GM12878 (cell line): ENCODE results near the gene GARS1. TPM values are rescaled to one million over a fixed set of nuclear protein-coding genes. Genes with fewer than 3 reads are reported as not detected.

Experiments
- ATAC-seq: fragments of 200-7000 bp; cut with Tn5 transposase; 3 replicates; pipeline ENCODE4 v1.9.1; 2020; ENCODE audit warnings: mild to moderate bottlenecking, moderate library complexity
- BruUV-seq: library from RNA; stranded (reverse); fragments of 400-500 nt; replicated peaks from 2 replicates; lab custom pipeline; 2021; lab: Mats Ljungman, UMichigan
- CTCF ChIA-PET: fragments of 300-600 bp; sonication (Branson Sonifier 250); formaldehyde crosslinking; extraction: SDS; loops from one replicate; lab custom pipeline; 2021; ENCODE audit warnings: inconsistent platforms; lab: Yijun Ruan, JAX
- POLR2A ChIA-PET: fragments of 350-600 bp; formaldehyde crosslinking; extraction: SDS; loops from one replicate; lab custom pipeline; 2021; ENCODE audit warnings: inconsistent platforms; lab: Charles Lee
- RAD21 ChIA-PET: fragments of 300-600 bp; sonication (Branson Sonifier 250); formaldehyde crosslinking; loops from one replicate; lab custom pipeline; 2023; ENCODE audit warnings: antibody characterized with exemption; ENCODE audit not compliant: unreplicated experiment; lab: Charles Lee
- SMC1A ChIA-PET: fragments of 300-600 bp; sonication (Branson Sonifier 250); formaldehyde crosslinking; loops from one replicate; lab custom pipeline; 2023; ENCODE audit not compliant: unreplicated experiment, uncharacterized antibody; lab: Charles Lee
- DNase-seq: peaks from one replicate; pipeline ENCODE4 v3.0.0-alpha.2; 2011; ENCODE audit warnings: low read depth, low spot score
- FAIRE-seq: peaks from 3 replicates; lab custom pipeline; 2011; peaks lifted over from hg19 to GRCh38; lab: Jason Lieb, UNC
- H2AFZ ChIP-seq: 2 replicates; pipeline ENCODE4 v1.6.0; 2011; ENCODE audit warnings: low read depth, low read length, control low read depth; ENCODE audit not compliant: control insufficient read depth
- H3K27ac ChIP-seq: 2 replicates; pipeline ENCODE4 v1.5.1; 2011; ENCODE audit warnings: control low read depth; ENCODE audit not compliant: control insufficient read depth, insufficient read depth
- H3K27me3 ChIP-seq, 2 experiments: replicated peaks in 1 of 2; 2 replicates each; pipeline versions ENCODE4 v1.6.0 to v1.6.1; 2011; ENCODE audit warnings: low read length in 1 of 2; ENCODE audit not compliant: control insufficient read depth in 2 of 2, insufficient read depth in 2 of 2
- H3K36me3 ChIP-seq, 2 experiments: 2 replicates each; pipeline ENCODE4 v1.5.1; 2011; ENCODE audit warnings: low read length in 1 of 2; ENCODE audit not compliant: control insufficient read depth in 2 of 2, insufficient read depth in 2 of 2
- H3K4me1 ChIP-seq: 2 replicates; pipeline ENCODE4 v1.6.1; 2011; ENCODE audit warnings: mild to moderate bottlenecking, low read length, moderate library complexity, mixed read lengths; ENCODE audit not compliant: control insufficient read depth, insufficient read depth
- H3K4me2 ChIP-seq: 2 replicates; pipeline ENCODE4 v1.6.0; 2011; ENCODE audit warnings: control low read depth; ENCODE audit not compliant: control insufficient read depth, insufficient read depth
- H3K4me3 ChIP-seq: fragments of 200-600 bp; sonication (generic); 2 replicates; pipeline ENCODE4 v1.5.1; 2016
- H3K79me2 ChIP-seq: 2 replicates; pipeline ENCODE4 v1.6.0; 2011; ENCODE audit warnings: low read length; ENCODE audit not compliant: control insufficient read depth, insufficient read depth
- H3K9ac ChIP-seq: 2 replicates; pipeline ENCODE4 v1.8.0; 2011; ENCODE audit warnings: low read length, control low read depth, mixed read lengths; ENCODE audit not compliant: control insufficient read depth, insufficient read depth
- H3K9me3 ChIP-seq: replicated peaks from 3 replicates; pipeline ENCODE4 v1.5.1; 2011; ENCODE audit warnings: mild to moderate bottlenecking, low read length; ENCODE audit not compliant: control insufficient read depth, insufficient read depth
- H4K20me1 ChIP-seq: 2 replicates; pipeline ENCODE4 v1.6.0; 2011; ENCODE audit not compliant: control insufficient read depth, insufficient read depth
- HDGF ChIP-seq: fragments of 450-650 bp; IDR thresholded peaks from 2 replicates; pipeline ENCODE4 v1.6.1; 2016; ENCODE audit warnings: antibody characterized with exemption
- IRF4 ChIP-seq: IDR thresholded peaks from 2 replicates; pipeline ENCODE4 v1.6.1; 2011; ENCODE audit warnings: low read depth, low read length
- RAD21 ChIP-seq: IDR thresholded peaks from 2 replicates; pipeline ENCODE4 v1.6.1; 2011; ENCODE audit warnings: mild to moderate bottlenecking, low read depth, low read length, moderate library complexity; ENCODE audit not compliant: insufficient read depth
- RUNX3 ChIP-seq: IDR thresholded peaks from 2 replicates; pipeline ENCODE4 v1.6.1; 2012; ENCODE audit warnings: low read length, inconsistent platforms
- SMARCA5 ChIP-seq: fragments of 450-650 bp; IDR thresholded peaks from 2 replicates; pipeline ENCODE4 v1.6.1; 2017; ENCODE audit warnings: mild to moderate bottlenecking
- SMC3 ChIP-seq: IDR thresholded peaks from 2 replicates; pipeline ENCODE4 v1.6.1; 2011; ENCODE audit warnings: low read length, improper control_type of control experiment, borderline replicate concordance
- WRNIP1 ChIP-seq: IDR thresholded peaks from 2 replicates; pipeline ENCODE4 v1.6.1; 2011; ENCODE audit warnings: low read depth, low read length, improper control_type of control experiment, borderline replicate concordance
- ZNF207 ChIP-seq: fragments of 450-650 bp; IDR thresholded peaks from 2 replicates; pipeline ENCODE4 v1.6.1; 2014; ENCODE audit warnings: antibody characterized with exemption, mild to moderate bottlenecking, borderline replicate concordance
- WGBS: methylation state at CpG from one replicate; pipeline ENCODE4 v1.1.6; 2016; ENCODE audit warnings: low lambda C conversion rate; ENCODE audit not compliant: insufficient replicate concordance, insufficient coverage; ENCODE audit errors: missing lambda C conversion rate; 5-methylcytosine and 5-hydroxymethylcytosine counted together
- in situ Hi-C: fragments of 300-500 bp; cut with MboI; formaldehyde crosslinking; loops from 9 replicates; pipeline ENCODE4 v1.14.3; 2018; ENCODE audit warnings: mixed read lengths
- intact Hi-C: fragments of 100-400 bp; cut with micrococcal nuclease; formaldehyde crosslinking; loops from one replicate; pipeline ENCODE4 v1.14.2; 2022; ENCODE audit not compliant: unreplicated experiment
- polyA plus RNA-seq, 11 experiments: library from polyadenylated mRNA; depleted of rRNA in 4 of 11; unstranded in 6 of 11; stranded (reverse) in 5 of 11; fragments of >200 nt; fragmentation: Nextera tagmentation in 4 of 11; fragmentation: Illumina TruSeq in 1 of 11; extraction: Ambion mirVana in 4 of 11; extraction: Trizol in 1 of 11; gene quantifications; 1 replicate in 1 of 11; 2 replicates in 10 of 11; pipeline versions ENCODE4 v1.2.1 to v1.2.3, GENCODE V29; 2011 to 2016; ENCODE audit warnings: inconsistent platforms in 2 of 11, missing spikeins in 2 of 11, low read depth in 1 of 11
- total RNA-seq, 4 experiments: library from RNA; depleted of rRNA in 3 of 4; stranded (reverse); fragments of >200 nt in 3 of 4; fragmentation: Illumina TruSeq in 1 of 4; extraction: Trizol in 1 of 4; gene quantifications; 2 replicates each; pipeline versions ENCODE4 v1.2.1 to v1.2.3, GENCODE V29; 2013 to 2021
- TF ChIP-seq, protein P1 (sequence below), 3 experiments: IDR thresholded peaks in 2 of 3; conservative IDR thresholded peaks in 1 of 3; 2 replicates each; pipeline ENCODE4 v1.5.1; 2011; ENCODE audit warnings: low read depth in 3 of 3, low read length in 3 of 3, mild to moderate bottlenecking in 3 of 3, control low read depth in 2 of 3, moderate library complexity in 2 of 3, inconsistent platforms in 1 of 3, mixed read lengths in 1 of 3; ENCODE audit not compliant: control insufficient read depth in 2 of 3, insufficient read depth in 1 of 3; ENCODE audit errors: extremely low read depth in 1 of 3

The GARS1 gene
- total and polyA plus RNA-seq, 10 of the 15 experiments (the other 5 are each of a cell fraction or from before 2014, with no cell fraction given), result 120 to 361 (median 187) TPM

DNA sequence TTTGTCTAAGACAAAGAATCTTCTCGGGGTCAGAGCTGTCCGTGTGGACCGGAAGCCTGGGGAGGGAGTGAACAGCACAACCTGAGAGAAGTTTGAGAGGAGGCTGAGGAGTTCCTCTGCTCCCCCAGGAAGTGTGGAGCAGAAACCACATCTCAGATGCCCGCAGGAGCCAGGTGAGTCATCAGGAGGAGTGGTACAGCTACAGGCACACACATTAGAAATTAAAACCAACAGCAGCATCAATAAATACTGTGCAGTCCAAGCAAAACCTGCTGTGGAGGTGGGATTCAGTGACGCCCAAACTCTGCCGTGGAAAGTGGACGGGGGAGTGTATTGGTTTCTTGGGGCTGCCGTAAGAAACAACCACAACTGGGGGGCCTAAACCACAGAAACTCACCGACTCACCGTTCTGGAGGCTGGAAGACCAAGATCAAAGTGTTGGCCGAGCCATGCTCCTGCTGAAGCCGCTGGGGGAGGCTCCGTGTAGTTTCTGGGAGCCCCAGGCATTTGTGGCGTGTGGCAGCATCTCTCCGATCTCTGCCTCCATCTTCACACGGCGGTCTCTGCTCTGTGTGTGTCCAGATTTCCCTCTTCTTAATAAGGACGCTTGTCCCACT lies 31.2 kb upstream of the GARS1 start:
- FAIRE-seq (no peak), ATAC-seq (no peak), DNase-seq (no peak)
- H4K20me1 ChIP-seq, result no peaks in the 10 kb centered on the region
- H3K4me3 ChIP-seq, result no peak overlapping the region
- H3K27ac ChIP-seq, result no peak overlapping the region
- ChIA-PET RAD21 (interaction anchor here (0.8 to 5.0 kb wide), 12 partner anchors 13 to 489 kb away, joined by 3 to 78 read pairs (median 4); partner anchors contain the start of genes GGCT and NOD1), SMC1A (interaction anchor here (0.5 to 5.6 kb wide), 16 partner anchors 12 to 967 kb away, joined by 3 to 96 read pairs (median 4); partner anchors contain the start of gene GARS1), POLR2A (interaction anchor here (1.2 kb wide), 1 partner anchor 287 kb away, joined by 5 read pairs; no protein-coding TSS in a partner anchor), CTCF (interaction anchor here (0.6 to 7.7 kb wide), 35 partner anchors 11 to 604 kb away, joined by 3 to 119 read pairs (median 5); no protein-coding TSS in a partner anchor)
- no peaks in the 10 kb centered on the region for H3K79me2 ChIP-seq
- no TSS peak for BruUV-seq
- no peak overlapping the region for H2AFZ ChIP-seq
- intact Hi-C loops (loop anchor here (5.0 to 10.0 kb wide), 2 partner anchors 151 to 499 kb away; no protein-coding TSS in a partner anchor), in situ Hi-C loops (loop anchor here (5.0 kb wide), 1 partner anchor 401 kb away; no protein-coding TSS in a partner anchor)
- H3K4me2 ChIP-seq, result no peak overlapping the region
- no peaks in the 10 kb centered on the region for H3K4me1 ChIP-seq
- no peaks in the 10 kb centered on the region for H3K27me3 ChIP-seq
- H3K36me3 ChIP-seq, result peaks cover 0 to 12% of the 10 kb centered on the region in 2 experiments
- no peak overlapping the region for H3K9ac ChIP-seq
- H3K9me3 ChIP-seq, result no peaks in the 10 kb centered on the region
- 92% methylated on average over 18 of the region's 18 CpGs for WGBS
- TF ChIP-seq ZNF207 (no peak), RUNX3 (0 out of 2 replicates have a peak, but pooled peaks have one; percentile 18)

DNA sequence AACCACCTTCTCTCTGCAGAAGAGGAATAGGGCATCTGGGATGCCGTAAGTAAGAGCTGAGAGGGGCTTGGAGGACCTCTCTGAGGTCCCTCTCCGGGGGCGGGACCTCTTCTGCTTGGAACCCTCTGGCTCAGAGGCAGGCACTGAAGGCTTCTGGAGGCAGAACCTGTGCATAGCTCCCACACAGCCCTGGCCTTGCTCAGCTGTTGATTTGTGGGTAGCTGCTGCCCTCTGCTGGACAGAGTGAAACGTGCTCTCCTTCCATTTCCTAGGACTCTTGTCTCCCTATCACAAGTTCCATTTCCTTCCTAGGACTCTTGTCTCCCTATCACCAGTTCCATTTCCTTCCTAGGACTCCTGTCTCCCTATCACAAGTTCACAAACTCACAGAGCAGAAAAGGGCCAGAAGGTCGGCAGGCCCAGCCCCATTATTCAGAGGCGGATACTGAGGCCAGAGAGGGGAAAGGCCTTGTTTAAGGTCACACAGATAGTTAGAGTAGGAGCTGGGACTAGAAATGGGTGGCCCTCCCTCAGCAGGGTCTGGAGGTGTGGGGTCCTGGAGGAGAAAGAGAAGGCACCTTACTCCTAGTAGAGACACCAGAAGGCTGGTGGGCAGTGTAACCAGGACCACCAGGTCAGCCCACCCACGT lies 30.3 kb upstream of the GARS1 start:
- Histone ChIP-seq H3K4me3 (no peak overlapping the region), H3K27ac (no peak overlapping the region), H3K27me3 (no peaks in the 10 kb centered on the region), H3K79me2 (no peaks in the 10 kb centered on the region), H3K9ac (no peak overlapping the region), H2AFZ (no peak overlapping the region), H3K36me3 (peaks cover 0 to 8% of the 10 kb centered on the region in 2 experiments), H3K4me1 (no peaks in the 10 kb centered on the region), H3K4me2 (no peak overlapping the region), H3K9me3 (no peaks in the 10 kb centered on the region), H4K20me1 (no peaks in the 10 kb centered on the region)
- RAD21 ChIA-PET, result interaction anchor here (0.7 to 5.0 kb wide), 19 partner anchors 9 to 490 kb away, joined by 3 to 78 read pairs (median 4); partner anchors contain the start of genes GGCT, NOD1 and ZNRF2
- intact Hi-C loops (loop anchor here (1.0 to 10.0 kb wide), 5 partner anchors 54 to 500 kb away; no protein-coding TSS in a partner anchor), in situ Hi-C loops (loop anchor here (5.0 kb wide), 1 partner anchor 402 kb away; no protein-coding TSS in a partner anchor)
- DNase-seq (peak; percentile 30), ATAC-seq (peak; percentile 100), FAIRE-seq (peak; percentile 92)
- CTCF ChIA-PET, result interaction anchor here (0.6 to 7.7 kb wide), 42 partner anchors 10 to 686 kb away, joined by 3 to 119 read pairs (median 4); no protein-coding TSS in a partner anchor
- POLR2A ChIA-PET, result interaction anchor here (1.2 kb wide), 1 partner anchor 288 kb away, joined by 5 read pairs; no protein-coding TSS in a partner anchor
- 50% methylated on average over 7 of the region's 7 CpGs for WGBS
- no TSS peak for BruUV-seq
- SMC1A ChIA-PET, result interaction anchor here (0.5 to 5.6 kb wide), 21 partner anchors 9 to 968 kb away, joined by 3 to 96 read pairs (median 4); partner anchors contain the start of gene GARS1
- TF ChIP-seq RAD21 (peak; percentile 92), IRF4 (0 out of 2 replicates have a peak, but pooled peaks have one; percentile 34), SMARCA5 (0 out of 2 replicates have a peak, but pooled peaks have one; percentile 36), HDGF (0 out of 2 replicates have a peak, but pooled peaks have one; percentile 38), WRNIP1 (no peak), SMC3 (peak; percentile 94)
- TF ChIP-seq, protein P1, sequence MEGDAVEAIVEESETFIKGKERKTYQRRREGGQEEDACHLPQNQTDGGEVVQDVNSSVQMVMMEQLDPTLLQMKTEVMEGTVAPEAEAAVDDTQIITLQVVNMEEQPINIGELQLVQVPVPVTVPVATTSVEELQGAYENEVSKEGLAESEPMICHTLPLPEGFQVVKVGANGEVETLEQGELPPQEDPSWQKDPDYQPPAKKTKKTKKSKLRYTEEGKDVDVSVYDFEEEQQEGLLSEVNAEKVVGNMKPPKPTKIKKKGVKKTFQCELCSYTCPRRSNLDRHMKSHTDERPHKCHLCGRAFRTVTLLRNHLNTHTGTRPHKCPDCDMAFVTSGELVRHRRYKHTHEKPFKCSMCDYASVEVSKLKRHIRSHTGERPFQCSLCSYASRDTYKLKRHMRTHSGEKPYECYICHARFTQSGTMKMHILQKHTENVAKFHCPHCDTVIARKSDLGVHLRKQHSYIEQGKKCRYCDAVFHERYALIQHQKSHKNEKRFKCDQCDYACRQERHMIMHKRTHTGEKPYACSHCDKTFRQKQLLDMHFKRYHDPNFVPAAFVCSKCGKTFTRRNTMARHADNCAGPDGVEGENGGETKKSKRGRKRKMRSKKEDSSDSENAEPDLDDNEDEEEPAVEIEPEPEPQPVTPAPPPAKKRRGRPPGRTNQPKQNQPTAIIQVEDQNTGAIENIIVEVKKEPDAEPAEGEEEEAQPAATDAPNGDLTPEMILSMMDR (IDR thresholded peaks at IDR 0.05 in 2 of 3, conservative IDR thresholded peaks at IDR 0.05 in 1 of 3; ENCODE audit: control insufficient read depth in 2 of 3, extremely low read depth in 1 of 3, insufficient read depth in 1 of 3, low read depth in 3 of 3, low read length in 3 of 3), result peak; percentile 77 to 92 (median 79)
